ENCODE measurements around the gene SLC49A4. TPM values are rescaled to one million over a fixed set of nuclear protein-coding genes. Genes with fewer than 3 reads are reported as not detected.

The SLC49A4 gene
- total and polyA plus RNA-seq, 2 donors (not counting 1 experiment from before 2014, with no cell fraction given), result 2.5 to 20.0 TPM

GRCh38 chr3:122928396-122929187 lies 133.7 kb downstream of the SLC49A4 start:
- H3K4me3 Mint-ChIP-seq, result no peak overlapping the region
- ATAC-seq (ENCODE audit: low read depth) (no peak), DNase-seq (no peak)
- no peaks in the 10 kb centered on the region for H3K4me1 ChIP-seq (ENCODE audit: control insufficient read depth in 2 of 2, insufficient read depth in 2 of 2, low read length in 2 of 2)
- H3K27ac ChIP-seq (ENCODE audit: low read length in 2 of 2), result no peak overlapping the region
- H4K20me1 ChIP-seq (ENCODE audit: control insufficient read depth, insufficient read depth, low read length, poor library complexity, severe bottlenecking), result no peaks in the 10 kb centered on the region
- peaks cover 0 to 2% (median 0%) of the 10 kb centered on the region in 4 experiments for H3K27me3 ChIP-seq (replicated peaks in 1 of 4; ENCODE audit: control extremely low read depth in 1 of 4, control insufficient read depth in 3 of 4, insufficient read depth in 4 of 4, low read length in 3 of 4)
- H3K27me3 Mint-ChIP-seq, result peaks cover 4% of the 10 kb centered on the region
- POLR2A ChIA-PET, result no interaction called here
- no peaks in the 10 kb centered on the region for H3K36me3 ChIP-seq (replicated peaks in 1 of 2; ENCODE audit: control extremely low read depth in 1 of 2, control insufficient read depth in 1 of 2, extremely low read depth in 1 of 2, insufficient read depth in 2 of 2, low read length in 1 of 2)
- H3K27ac Mint-ChIP-seq, result no peak overlapping the region
- WGBS (ENCODE audit: insufficient coverage), result 90% methylated on average over 22 of the region's 24 CpGs
- no peaks in the 10 kb centered on the region for H3K9me3 Mint-ChIP-seq (ENCODE audit: insufficient read depth)
- intact Hi-C loops (cut with micrococcal nuclease), result no loop called here
- H3K4me2 ChIP-seq (replicated peaks; ENCODE audit: low read depth, low read length, poor library complexity, severe bottlenecking), result no peak overlapping the region
- TF ChIP-seq EZH2 (IDR thresholded peaks at IDR 0.05; ENCODE audit: borderline replicate concordance, insufficient read depth, low read depth, low read length, poor library complexity, severe bottlenecking) (no peak), CTCF (IDR thresholded peaks at IDR 0.05) (no peak)
- no peak overlapping the region for H2AFZ ChIP-seq (ENCODE audit: insufficient read depth, low read depth, low read length, poor library complexity, severe bottlenecking)
- H3K4me1 Mint-ChIP-seq, result no peaks in the 10 kb centered on the region
- no peaks in the 10 kb centered on the region for H3K79me2 ChIP-seq (ENCODE audit: control insufficient read depth, insufficient read depth, low read length)
- CTCF ChIA-PET, result no interaction called here
- H3K4me3 ChIP-seq (ENCODE audit: control extremely low read depth in 1 of 5, extremely low read depth in 1 of 5, insufficient read depth in 1 of 5, low read depth in 2 of 5, low read length in 4 of 5), result no peak overlapping the region
- H3K9me3 ChIP-seq (ENCODE audit: control extremely low read depth in 1 of 3, control insufficient read depth in 2 of 3, insufficient read depth in 1 of 3, low read length in 2 of 3), result no peaks in the 10 kb centered on the region
- H3K9ac ChIP-seq (ENCODE audit: low read length), result no peak overlapping the region

Data from B cell (primary cell).